GM12891 (cell line): Measurements from ENCODE around the gene RNF150.

ENCODE experiments used
- DNase-seq: peaks from one replicate; pipeline ENCODE4 v3.0.0; 2011; ENCODE audit warnings: low spot score; ENCODE audit not compliant: insufficient read length
- FAIRE-seq: peaks from 2 replicates; lab custom pipeline; 2011; peaks lifted over from hg19 to GRCh38; lab: Jason Lieb, UNC
- PAX5 ChIP-seq: IDR thresholded peaks from 2 replicates; pipeline ENCODE4 v1.6.1; 2011; ENCODE audit warnings: low read length, moderate library complexity, mild to moderate bottlenecking; ENCODE audit not compliant: insufficient read depth, severe bottlenecking
- POLR2A ChIP-seq: IDR thresholded peaks from 2 replicates; pipeline ENCODE4 v1.6.1; 2011; ENCODE audit warnings: low read depth, low read length, control low read depth
- POLR2AphosphoS5 ChIP-seq: IDR thresholded peaks from 2 replicates; pipeline ENCODE4 v1.6.1; 2011; ENCODE audit warnings: low read depth, low read length, control low read depth
- POU2F2 ChIP-seq: IDR thresholded peaks from 2 replicates; pipeline ENCODE4 v1.6.1; 2011; ENCODE audit warnings: low read depth, mild to moderate bottlenecking, control low read depth, low read length, moderate library complexity
- SPI1 ChIP-seq: IDR thresholded peaks from 2 replicates; pipeline ENCODE4 v1.6.1; 2011; ENCODE audit warnings: low read depth, low read length, control low read depth
- TAF1 ChIP-seq: IDR thresholded peaks from 2 replicates; pipeline ENCODE4 v1.6.1; 2011; ENCODE audit warnings: low read depth, low read length, control low read depth

The RNF150 gene

DNA sequence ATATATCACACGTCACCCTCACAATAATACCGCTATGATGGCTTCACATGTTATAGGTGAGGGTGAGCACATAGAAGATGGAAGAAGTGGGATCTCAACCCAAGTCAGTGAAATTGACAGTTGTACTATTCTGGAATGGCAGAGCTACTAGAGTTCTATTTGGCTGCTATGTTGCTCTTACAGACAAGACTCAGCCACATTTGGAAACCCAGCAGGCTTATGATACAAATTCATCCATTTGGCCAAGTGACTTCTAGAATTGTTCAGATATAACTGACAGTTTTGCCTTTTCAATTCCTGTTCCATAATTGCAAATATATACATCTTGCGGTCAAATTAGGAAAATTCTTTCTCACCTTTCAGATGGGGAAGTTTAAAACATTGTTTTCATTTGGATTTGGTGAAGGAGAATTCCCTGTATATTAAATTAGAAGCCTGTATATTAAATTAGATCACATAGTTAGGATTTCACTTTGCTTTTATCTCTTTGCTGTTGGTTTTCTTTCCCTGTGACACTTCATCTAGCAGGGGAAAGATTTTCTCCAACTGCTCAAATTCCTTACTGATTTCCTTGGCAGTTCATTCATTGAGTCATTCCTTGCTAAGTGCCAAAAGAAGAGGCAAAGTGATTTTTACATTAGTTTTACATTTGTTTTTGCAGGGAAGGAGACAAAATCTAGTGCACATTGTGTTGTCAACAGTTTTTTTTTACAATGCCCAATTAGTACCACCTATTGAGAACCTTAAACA lies 256.5 kb downstream of the RNF150 start:
- FAIRE-seq (no peak), DNase-seq (no peak)
- TF ChIP-seq POU2F2 (no peak), TAF1 (no peak), POLR2AphosphoS5 (no peak), PAX5 (no peak), POLR2A (no peak), SPI1 (no peak)

DNA sequence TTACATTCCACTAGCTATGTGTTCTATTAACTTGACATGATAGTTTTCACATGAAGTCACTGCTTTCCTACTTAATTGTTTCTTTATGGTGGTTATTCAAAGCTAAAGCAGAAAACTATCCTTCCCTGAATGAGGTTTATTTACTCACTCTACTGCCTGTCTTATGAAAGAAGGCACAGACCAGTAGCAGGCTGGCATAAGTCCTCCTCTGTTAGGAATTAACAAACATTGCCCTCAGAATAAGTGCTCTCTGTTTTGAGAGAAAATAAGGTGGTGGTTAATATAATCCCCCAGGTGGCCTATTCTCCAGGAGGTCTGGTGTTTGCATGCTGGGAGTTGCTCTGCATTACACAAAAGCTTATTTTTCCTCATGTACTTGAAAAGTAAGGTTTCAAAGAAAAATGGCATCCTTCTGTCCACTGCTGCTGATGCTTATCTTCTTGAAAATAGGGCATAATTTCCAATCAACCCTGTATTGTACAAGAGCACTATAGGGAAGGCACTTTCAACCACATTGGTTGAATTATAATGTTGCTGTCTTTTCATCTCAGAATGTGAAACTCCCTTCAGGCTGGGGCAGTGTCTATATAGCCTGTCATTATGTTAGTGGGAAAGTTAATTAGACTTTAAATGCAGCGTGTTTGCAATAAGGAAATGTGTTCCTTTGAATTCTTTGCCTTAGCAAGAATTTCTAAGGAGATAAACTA lies 257.4 kb downstream of the RNF150 start:
- TF ChIP-seq PAX5 (no peak), TAF1 (no peak)
- DNase-seq (no peak), FAIRE-seq (no peak)

- TF ChIP-seq POLR2AphosphoS5 (no peak), POU2F2 (no peak), SPI1 (no peak), TAF1 (no peak), POLR2A (no peak), PAX5 (no peak)
- no peak for FAIRE-seq
- no peak for DNase-seq
These were observed 259.2 kb downstream of the RNF150 start for GRCh38 chr4:140874056-140874455.

GRCh38 chr4:140871368-140871767 lies 261.9 kb downstream of the RNF150 start:
- TF ChIP-seq POU2F2 (no peak), POLR2A (no peak), TAF1 (no peak), PAX5 (no peak), POLR2AphosphoS5 (no peak), SPI1 (no peak)
- DNase-seq (no peak), FAIRE-seq (no peak)

DNA sequence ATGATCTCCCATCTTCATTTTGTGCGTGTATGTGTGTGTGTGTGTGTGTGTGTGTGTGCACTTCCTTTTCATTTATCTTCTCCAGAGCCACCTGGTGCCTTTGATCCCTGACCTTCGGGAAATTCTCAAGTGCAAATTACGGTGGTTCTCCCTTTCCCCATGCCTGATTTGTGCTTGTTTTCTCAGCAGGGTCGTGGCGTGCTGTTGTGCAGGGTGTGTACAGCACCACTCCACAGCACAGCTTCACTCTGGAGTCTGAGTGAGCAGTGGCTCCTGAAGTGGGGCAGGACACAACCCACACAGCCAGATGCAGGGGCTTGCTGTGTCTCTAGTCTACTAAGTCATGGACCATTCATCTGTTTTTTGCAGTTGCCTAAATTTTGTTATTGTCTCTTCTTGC lies 262.8 kb downstream of the RNF150 start:
- FAIRE-seq = no peak
- TF ChIP-seq SPI1 (no peak), PAX5 (no peak), TAF1 (no peak), POLR2A (no peak), POLR2AphosphoS5 (no peak), POU2F2 (no peak)
- no peak for DNase-seq

- no peak for DNase-seq
- no peak for TF ChIP-seq POU2F2
- no peak for FAIRE-seq
These were observed 263.8 kb downstream of the RNF150 start for GRCh38 chr4:140869446-140869845.

DNA sequence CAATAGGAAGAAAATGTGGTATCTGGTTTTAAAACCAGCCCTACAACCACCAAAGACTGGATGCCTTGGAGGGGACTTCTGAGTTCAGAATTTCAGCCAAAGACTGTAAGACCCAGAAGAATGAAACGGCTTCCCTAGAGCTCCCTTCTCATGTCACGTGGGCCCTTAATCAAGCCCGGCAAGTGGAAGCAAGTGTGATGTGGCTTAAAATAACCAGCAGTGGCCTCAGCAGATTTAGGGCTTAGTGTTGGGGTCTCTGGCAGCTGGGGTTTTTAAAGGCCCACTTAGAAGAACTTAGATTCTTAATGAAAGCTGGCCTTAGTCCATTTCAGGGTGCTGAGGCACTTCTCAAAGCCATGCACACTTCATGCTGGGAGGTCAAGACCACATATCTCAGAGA lies 265.9 kb downstream of the RNF150 start:
- FAIRE-seq (no peak), DNase-seq (no peak)
- no peak for TF ChIP-seq POLR2A

DNA sequence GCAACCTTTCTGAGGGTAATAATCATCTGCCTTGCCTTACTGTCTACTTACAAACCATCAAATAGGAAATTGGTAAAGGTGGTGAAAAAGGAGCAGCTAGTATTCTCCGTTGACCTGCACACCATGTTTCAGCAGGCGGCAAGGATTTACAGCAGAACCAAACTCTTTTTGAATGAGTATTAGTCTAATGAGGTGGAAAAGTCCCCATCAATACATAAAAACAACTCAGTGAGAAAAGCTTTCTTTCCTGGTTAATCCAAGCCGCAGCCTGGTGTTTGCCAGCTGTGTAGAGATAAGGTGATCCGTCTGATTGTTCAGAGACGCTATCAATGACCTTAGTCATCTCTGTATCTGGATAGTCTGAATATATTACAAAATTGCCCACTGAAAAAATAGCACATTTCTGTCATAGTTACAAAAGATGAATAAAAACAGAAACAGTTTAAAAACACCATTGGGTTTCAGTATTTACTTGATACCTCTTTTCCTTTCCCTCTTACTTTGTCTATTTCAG lies 266.7 kb downstream of the RNF150 start:
- no peak for DNase-seq
- TF ChIP-seq POU2F2 = no peak
- TF ChIP-seq POLR2A = no peak
- no peak for TF ChIP-seq TAF1
- TF ChIP-seq POLR2AphosphoS5 = no peak
- TF ChIP-seq SPI1 = no peak
- no peak for TF ChIP-seq PAX5
- FAIRE-seq = no peak

- TF ChIP-seq PAX5 (no peak), SPI1 (peak; percentile 60; the same call in 1 of the 2 replicates), POLR2AphosphoS5 (no peak)
- no peak for FAIRE-seq
- no peak for DNase-seq
These were observed 267.7 kb downstream of the RNF150 start for GRCh38 chr4:140865253-140866217.

- TF ChIP-seq PAX5 (no peak), TAF1 (no peak)
- peak; percentile 76 for FAIRE-seq
- DNase-seq = no peak
These were observed 270.1 kb downstream of the RNF150 start for GRCh38 chr4:140863197-140863596.

DNA sequence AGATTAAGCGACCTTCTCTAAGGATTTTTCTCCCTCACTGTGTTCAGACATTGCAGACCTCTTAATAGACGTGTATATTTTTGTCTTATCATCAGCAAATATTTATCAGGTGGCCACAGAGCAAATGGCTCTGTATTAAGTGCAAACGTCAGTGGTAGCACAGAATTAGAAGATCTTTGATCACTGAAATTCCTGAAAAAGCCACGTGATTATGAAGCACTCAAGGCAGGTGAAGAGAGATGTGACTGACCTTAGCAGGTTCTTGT lies 271.2 kb downstream of the RNF150 start:
- DNase-seq (no peak), FAIRE-seq (no peak)
- no peak for TF ChIP-seq POU2F2
- TF ChIP-seq PAX5 = no peak
- no peak for TF ChIP-seq POLR2A
- TF ChIP-seq TAF1 = no peak
- TF ChIP-seq POLR2AphosphoS5 = no peak
- TF ChIP-seq SPI1 = no peak
